ENCODE results near the gene LHB.
"Not testable (repeated sequence)": the region's sequence is repeated elsewhere in the genome, so short reads cannot be mapped to it uniquely, and the experiment has no call there.

Gene LHB

GRCh38 chr19:49038111-49038510 lies 21.2 kb upstream of the LHB start:
- not testable (repeated sequence) for DNase-seq

GRCh38 chr19:49036815-49037214 lies 19.9 kb upstream of the LHB start, which contains the start of gene CGB1:
TSS of gene CGB1 (minus strand) at chr19:49036895. CDS start at chr19:49036711, 184 bp downstream.
- not testable (repeated sequence) for DNase-seq

DNA sequence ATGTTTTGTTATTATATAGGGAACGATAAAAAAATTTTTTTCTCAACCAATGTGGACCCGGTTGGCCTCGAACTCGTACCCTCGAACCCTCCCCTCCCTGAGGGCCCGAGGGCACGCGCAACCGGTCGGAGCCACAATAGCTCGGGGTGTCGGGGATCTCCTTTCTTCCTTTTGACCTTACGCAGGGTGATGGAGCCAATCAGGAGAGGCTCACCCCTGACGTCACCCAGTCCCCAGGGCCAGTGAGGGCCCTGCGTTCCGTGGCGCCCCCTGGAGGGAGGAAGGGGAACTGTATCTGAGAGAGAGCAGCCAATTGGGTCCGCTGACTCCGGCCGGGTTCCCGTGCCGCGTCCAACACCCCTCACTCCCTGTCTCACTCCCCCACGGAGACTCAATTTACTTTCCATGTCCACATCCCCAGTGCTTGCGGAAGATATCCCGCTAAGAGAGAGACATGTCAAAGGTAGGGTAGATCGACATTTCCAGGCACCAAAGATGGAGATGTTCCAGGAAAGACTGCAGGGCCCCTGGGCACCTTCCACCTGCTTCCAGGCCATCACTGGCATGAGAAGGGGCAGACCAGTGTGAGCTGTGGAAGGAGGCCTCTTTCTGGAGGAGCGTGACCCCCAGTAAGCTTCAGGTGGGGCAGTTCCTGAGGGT lies 14.9 kb upstream of the LHB start, which contains the start of gene CGB2:
TSS of gene CGB2 (plus strand) at position 249 of the 660 bp plus-strand sequence. CDS start at position 455, 206 bp downstream.
- not testable (repeated sequence) for DNase-seq

DNA sequence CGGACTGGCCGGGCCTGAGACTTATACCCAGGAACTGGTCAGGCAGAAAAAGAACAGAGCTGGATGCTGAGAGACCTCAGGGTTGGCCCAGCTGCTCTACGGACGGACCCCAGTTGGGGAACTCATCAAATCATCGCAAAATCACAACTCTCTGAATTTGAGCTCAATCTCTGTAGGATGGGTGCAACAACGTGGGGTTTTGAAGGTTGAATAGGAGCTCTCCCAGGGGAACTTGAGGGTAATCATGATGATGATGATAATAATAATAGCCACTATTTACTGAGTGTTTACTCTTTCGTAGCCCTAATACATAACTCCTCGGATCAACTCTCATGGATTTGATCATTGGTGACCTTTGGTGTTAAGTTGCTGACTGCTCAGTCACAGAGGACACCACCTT lies 13.4 kb upstream of the LHB start:
- DNase-seq: not testable (repeated sequence)

GRCh38 chr19:49029749-49030148 lies 12.9 kb upstream of the LHB start:
- not testable (repeated sequence) for DNase-seq

GRCh38 chr19:49028686-49029085 lies 11.8 kb upstream of the LHB start:
- not testable (repeated sequence) for DNase-seq

DNA sequence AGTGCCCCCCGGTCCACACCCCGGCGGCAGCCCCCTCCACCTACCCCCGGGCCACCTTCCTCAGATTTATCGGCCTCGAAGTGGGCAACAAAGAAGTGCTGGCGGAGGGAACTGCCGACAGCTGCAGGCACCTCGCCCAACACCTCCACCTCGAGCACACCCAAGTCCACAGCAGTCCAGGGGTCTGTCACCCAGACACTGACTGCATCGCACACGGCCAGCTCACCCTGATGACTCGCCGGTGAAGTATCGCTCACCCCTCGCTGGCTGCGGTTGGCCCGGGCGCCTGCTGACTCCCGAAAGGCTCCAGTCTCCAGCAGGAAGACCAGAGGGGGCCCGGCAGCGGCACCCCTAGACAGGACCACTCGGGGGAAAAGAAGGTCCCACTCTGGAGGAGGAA lies 8.7 kb upstream of the LHB start:
- DNase-seq: not testable (repeated sequence)

DNA sequence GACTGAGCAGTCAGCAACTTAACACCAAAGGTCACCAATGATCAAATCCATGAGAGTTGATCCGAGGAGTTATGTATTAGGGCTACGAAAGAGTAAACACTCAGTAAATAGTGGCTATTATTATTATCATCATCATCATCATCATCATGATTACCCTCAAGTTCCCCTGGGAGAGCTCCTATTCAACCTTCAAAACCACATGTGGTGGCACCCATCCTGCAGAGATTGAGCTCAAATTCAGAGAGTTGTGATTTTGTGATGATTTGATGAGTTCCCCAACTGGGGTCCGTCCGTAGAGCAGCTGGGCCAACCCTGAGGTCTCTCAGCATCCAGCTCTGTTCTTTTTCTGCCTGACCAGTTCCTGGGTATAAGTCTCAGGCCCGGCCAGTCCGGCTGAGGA lies 8.2 kb upstream of the LHB start:
- DNase-seq: not testable (repeated sequence)

GRCh38 chr19:49024233-49024632 lies 7.3 kb upstream of the LHB start, which contains the start of gene CGB3:
TSS of gene CGB3 (minus strand) at chr19:49024333. CDS start at chr19:49023971, 362 bp downstream.
- DNase-seq: not testable (repeated sequence)

GRCh38 chr19:49022116-49022515 lies 5.2 kb upstream of the LHB start:
- DNase-seq: no peak

DNA sequence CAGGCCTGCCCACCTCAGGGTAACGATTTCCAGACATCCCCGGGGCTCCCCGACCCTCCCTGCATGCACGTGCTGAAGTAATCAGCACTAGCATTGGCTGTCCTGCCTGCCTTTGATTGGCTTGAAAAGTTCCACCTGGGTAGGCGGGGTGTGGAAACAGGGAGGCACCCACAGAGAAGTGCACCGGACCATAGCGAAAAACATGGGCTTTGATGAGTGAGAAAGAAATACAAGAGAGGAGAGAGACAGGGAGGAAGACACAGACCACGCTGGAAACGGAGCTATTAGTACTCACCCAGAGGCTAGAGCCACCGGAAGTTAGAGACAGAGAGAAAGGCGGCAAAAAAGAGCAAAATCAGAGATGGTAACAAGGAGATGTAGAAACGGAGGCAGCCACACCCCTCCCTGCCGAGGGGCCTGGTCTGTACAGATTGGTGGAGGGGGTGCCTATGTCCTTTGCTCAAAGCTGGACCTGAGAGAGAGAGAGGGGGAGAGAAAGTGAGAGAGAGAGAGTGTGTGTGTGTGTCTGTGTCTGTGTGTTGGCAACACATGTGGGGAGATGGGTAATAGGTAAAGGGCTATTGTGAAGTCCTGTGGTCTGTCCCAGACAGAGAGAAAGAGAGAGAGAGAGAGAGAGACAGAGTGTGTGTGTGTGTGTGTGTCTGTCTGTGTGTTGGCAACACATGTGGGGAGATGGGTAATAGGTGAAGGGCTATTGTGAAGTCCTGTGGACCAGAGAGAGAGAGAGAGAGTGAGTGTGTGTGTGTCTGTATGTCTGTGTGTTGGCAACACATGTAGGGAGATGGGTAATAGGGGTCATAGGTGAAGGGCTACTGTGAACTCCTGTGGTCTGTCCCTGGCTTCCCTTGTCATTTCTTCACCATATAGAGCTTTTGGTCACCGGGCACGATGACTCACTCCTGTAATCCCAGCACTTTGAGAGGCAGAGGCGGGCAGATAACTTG lies 4.3 kb upstream of the LHB start:
- no peak for DNase-seq

DNA sequence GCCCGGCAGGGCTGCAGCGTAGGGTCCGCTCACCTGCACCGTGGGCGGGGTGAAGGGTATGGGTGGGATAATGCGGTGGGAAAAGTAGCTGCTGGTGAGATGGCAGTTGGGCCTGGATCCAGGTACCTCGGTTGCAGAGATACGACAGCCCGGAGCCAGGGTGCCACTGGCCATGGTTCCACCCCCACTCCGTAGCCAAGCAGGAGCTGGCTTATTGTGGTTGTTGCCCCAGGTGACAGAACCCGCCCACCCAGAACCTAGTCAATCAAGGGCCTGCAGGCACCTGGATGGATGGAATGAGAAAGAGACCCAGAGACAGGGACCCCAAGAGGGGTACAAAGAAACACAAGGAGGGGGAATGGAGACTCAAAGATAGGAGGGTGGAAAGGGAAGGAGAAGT lies 3.5 kb upstream of the LHB start:
- DNase-seq: no peak

DNA sequence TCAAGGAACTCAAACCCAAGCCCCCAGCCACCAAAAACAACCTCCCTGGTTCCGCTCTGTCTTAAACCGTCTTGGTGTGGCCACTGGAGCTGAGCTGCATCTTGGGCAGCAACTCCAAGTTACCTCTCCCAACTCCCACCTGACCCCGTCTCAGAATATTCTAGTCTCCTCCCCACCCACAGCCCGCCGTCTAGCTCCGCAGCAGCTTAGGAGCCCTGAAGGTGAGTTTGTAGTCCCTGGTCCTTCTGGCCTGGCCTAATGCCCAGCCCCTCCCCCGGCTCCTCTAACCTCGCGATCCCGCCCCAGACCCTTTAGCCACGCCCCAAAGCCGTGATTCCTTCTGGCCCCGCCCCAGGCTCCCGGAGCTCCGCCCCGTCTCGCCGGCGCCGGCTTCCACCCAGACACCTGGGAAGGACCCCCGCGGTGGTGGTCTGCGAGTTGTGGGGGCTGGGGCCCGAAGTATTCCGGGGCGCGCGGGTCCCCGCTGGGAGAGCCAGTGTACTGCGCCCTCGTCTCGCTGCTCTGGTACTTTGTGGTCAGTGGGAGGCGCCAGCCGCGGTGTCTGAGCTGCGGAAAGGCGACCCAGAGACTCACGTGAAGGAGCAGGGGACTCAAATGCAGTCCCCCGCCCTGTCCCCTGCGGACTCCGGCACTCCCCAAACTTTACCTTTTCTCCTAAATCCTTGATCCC lies 2.5 kb upstream of the LHB start:
- DNase-seq: no peak

- not testable (repeated sequence) for DNase-seq
Measured at GRCh38 chr19:49018388-49019241, 1.7 kb upstream of the LHB start.

- DNase-seq: peak; percentile 62
Measured at GRCh38 chr19:49017666-49018351, 918 bp upstream of the LHB start.

DNA sequence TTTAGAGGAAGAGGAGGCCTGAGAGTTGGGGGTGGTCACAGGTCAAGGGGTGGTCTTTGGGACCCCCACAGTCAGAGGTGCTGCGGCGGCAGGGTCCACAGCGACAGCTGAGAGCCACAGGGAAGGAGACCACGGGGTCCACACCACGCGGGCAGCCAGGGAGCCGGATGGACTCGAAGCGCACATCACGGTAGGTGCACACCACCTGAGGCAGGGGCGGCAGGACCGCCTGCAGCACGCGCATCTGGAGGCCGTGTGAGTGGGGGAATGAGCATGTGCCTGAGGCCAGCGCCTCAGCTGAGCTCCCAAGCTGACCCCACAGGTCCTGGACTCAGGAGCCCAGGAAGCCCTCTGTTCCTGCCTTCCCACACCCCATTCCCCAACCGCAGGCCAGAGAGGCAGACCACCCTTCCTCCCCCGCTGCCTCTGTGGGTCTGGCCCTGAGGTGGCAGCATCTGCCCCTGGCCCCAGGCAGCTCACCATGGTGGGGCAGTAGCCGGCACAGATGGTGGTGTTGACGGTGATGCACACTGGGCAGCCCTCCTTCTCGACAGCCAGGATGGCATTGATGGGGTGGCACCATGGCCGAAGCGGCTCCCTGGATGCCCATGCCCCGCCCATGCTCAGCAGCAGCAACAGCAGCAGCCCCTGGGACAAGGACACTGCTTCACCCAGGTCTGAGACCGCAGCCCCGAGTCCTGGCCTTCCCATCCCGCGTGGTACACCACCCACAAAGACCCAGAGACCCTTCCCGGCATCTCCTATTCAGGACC lies 638 bp downstream of the LHB start:
- no peak for DNase-seq

DNA sequence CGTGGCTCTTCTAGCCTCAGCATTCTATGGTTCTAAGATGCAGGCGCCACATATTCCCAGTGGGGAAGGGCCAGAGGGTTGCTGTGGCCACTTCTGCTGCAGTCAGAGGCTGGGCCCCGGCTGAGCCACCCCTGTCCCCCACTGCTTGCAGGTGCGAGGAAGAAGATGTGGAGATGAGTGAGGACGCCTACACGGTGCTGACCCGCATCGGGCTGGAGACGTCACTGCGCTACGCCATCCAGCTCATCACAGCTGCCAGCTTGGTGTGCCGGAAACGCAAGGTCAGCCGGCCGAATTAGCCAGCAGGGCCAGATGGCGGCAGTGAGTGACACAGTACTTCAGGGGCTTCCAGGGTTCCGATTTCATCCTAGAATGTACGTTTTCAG lies 2.0 kb downstream of the LHB start:
- no peak for DNase-seq

DNA sequence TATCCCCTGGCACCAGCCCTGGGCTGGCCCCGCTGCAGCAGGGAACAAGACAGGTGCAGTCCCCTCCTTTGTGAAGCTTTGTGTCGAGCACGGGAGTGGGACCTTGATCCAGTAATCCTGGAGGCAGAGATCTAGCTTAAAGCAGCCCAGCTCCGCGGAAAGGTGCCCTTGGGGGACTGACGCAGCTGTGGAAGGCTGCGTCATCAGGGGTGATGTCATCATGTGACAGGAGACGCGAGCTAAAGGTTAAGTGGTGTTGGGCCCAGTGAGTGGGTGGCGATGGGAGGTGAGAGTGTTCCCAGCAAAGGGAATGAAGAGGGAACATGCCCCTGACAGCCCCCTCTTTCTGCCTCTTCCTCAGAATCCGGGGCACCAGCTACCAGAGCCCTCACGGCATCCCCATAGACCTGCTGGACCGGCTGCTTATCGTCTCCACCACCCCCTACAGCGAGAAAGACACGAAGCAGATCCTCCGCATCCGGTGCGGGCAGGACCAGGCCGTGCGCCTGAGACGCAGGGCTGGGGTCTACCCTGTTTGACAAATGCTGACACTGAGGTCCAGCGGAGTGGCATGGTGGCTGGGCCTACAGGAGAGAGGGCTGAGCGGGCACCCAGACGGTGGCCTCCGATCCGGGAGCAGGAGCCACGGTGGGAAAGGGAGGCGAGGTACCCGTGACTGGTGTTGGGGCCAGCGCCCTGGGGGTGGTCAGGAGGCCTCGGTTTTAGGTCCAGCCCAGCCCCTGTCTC lies 2.6 kb downstream of the LHB start:
- DNase-seq: no peak

- no peak for DNase-seq
Measured at GRCh38 chr19:49011194-49011593, 5.7 kb downstream of the LHB start.

DNA sequence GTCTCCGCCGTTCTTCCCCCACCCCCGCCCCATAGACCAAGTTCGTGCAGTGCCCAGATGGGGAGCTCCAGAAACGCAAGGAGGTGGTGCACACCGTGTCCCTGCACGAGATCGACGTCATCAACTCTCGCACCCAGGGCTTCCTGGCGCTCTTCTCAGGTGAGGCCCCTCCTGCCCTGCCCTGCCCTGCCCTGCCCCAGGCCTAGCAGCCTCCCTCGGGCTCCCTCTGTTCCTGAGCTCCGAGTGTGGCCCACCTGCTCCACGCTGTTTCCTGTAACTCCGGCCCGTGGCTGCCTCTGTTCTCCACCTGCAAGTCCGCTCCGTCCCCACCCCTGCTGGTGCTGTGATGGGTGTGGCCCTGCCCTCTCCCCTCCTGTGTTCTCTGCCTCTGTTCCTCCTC lies 6.4 kb downstream of the LHB start:
- no peak for DNase-seq

All from left hindlimb (tissue), 1 donor.